ENCODE measurements around the gene CD177. TPM values are rescaled to one million over a fixed set of nuclear protein-coding genes. Genes with fewer than 3 reads are reported as not detected.
"Not testable (repeated sequence)": the region's sequence is repeated elsewhere in the genome, so short reads cannot be mapped to it uniquely, and the experiment has no call there.

The CD177 gene
- total RNA-seq, 1 donor, result 0.86 TPM

- DNase-seq (ENCODE audit: low read depth), result no peak
- H3K4me3 ChIP-seq (ENCODE audit: low read depth, low read length), result no peak overlapping the region
- TF ChIP-seq CTCF (IDR thresholded peaks at IDR 0.05; ENCODE audit: insufficient read depth, low read depth, low read length), result no peak
These were observed 18.4 kb downstream of the CD177 start for GRCh38 chr19:43371909-43372308.

DNA sequence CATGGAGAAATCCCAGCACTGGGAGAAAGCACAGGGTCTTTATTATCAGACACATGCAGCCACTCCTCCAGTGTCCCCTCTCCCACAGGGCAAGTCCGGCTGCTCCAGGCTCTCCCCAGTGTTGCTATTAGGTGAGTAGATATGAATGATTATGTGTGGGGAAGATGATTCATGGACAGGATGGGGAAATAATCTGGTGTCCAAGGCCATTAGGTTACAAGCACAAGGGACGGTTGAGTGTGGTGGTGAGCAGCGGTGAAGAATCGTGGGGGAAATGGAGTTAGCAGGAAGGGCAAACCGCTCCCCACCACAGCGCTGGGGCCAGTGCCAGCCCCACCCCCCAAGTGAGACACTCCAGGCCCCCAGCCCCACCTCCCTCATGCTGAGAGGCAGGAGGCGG, 19.0 kb downstream of the CD177 start:
- DNase-seq (ENCODE audit: low read depth), result no peak
- no peak for TF ChIP-seq CTCF (IDR thresholded peaks at IDR 0.05; ENCODE audit: insufficient read depth, low read depth, low read length)
- no peak overlapping the region for H3K4me3 ChIP-seq (ENCODE audit: low read depth, low read length)

DNA sequence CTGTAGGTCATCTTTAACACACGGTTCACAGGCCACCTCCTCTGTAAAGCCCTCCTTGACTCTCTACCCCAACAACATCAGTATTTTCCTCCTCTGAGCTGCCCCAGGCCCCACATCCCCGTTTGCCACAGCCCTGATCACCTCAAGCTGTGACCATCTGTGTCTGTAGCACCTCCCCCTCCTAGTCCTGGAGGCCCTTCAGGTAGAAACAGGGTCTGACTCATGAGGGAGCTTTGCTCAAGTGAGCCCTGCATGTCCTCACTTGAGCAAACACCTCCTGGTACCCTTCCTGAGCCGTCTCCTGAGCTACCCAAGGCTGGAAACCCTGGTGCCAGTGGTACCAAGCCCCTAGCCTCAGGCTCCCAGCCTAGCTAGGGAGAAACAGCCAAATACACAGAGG, 24.1 kb downstream of the CD177 start:
- H3K4me3 ChIP-seq (ENCODE audit: low read depth, low read length); DNase-seq (ENCODE audit: low read depth): not testable (repeated sequence)

DNA sequence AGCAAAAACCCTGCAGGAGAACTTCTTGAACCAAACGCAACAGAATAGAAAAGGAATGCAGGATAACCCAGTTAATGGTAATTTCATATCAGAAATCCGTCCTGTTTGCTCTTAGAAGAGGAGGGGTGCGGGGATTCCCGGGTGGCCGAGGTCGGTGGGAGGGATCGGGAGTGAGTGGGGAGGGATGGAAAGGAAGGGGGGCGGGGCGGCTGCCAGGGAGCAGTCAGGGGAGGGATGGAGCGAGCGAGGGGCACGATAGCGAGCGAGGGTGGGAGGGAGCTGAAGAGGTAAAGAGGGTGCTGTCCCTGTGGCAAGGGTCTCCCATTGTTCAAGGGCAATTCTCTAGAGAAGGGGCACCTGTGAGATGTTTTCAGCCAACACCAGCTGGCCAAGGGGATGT, 26.5 kb downstream of the CD177 start:
- DNase-seq (ENCODE audit: low read depth), result no peak
- H3K4me3 ChIP-seq (ENCODE audit: low read depth, low read length), result no peak overlapping the region
- TF ChIP-seq CTCF (IDR thresholded peaks at IDR 0.05; ENCODE audit: insufficient read depth, low read depth, low read length), result no peak

DNA sequence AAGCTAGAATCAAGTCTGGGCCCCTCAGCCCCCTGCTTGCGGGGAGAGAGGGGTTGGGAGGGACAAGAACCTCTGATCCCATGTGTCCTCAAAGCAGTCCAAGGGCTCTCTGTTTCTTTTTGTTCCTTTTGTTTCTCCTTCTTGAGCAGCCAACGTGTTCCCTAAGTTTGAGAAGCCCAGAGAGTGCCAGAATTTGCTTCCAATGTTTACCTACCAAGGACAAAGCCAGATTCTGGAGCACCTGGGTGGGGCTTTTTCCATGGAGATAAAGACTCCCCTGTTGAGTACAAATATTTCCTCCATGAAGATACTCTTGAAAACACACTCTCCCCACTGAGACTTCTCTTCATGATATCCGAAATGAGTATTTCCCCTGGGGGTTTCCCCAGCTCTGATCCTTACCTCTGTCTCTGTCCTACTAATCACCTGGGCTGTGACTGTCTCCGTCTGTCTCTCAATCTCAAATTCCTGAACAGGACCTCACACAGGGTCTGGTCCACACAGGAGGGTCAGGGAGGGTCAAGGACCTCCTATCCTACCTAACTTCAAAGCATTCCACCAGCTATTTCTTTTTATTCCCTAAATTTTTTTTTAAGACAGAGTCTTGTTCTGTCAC, 27.4 kb downstream of the CD177 start:
- no peak overlapping the region for H3K4me3 ChIP-seq (ENCODE audit: low read depth, low read length)
- DNase-seq (ENCODE audit: low read depth), result no peak
- no peak for TF ChIP-seq CTCF (IDR thresholded peaks at IDR 0.05; ENCODE audit: insufficient read depth, low read depth, low read length)

GRCh38 chr19:43382586-43383216, 29.2 kb downstream of the CD177 start:
- DNase-seq (ENCODE audit: low read depth); H3K4me3 ChIP-seq (ENCODE audit: low read depth, low read length): not testable (repeated sequence)

DNA sequence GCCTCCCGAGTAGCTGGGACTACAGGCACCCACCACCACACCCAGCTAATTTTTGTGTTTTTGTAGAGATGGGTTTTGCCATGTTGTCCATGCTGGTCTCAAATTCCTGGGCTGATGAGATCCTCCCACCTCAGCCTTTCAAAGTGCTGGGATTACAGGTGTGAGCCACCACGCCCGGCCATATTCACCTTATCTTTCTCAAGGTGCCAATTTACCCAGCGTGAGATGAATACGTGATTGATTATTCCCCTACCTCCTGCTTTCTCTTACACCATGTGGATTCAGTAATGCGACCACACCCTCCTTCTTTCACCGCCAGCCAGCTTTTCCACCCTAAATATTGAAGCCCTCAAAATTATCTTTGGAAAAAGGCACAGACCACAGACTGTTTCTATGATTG, 29.8 kb downstream of the CD177 start:
- H3K4me3 ChIP-seq (ENCODE audit: low read depth, low read length); DNase-seq (ENCODE audit: low read depth): not testable (repeated sequence)

GRCh38 chr19:43383759-43384158, 30.3 kb downstream of the CD177 start:
- not testable (repeated sequence) for DNase-seq (ENCODE audit: low read depth); H3K4me3 ChIP-seq (ENCODE audit: low read depth, low read length)

- not testable (repeated sequence) for DNase-seq (ENCODE audit: low read depth); H3K4me3 ChIP-seq (ENCODE audit: low read depth, low read length)
These were observed 37.5 kb downstream of the CD177 start for GRCh38 chr19:43390903-43391551.

- not testable (repeated sequence) for DNase-seq (ENCODE audit: low read depth); H3K4me3 ChIP-seq (ENCODE audit: low read depth, low read length)
These were observed 38.1 kb downstream of the CD177 start for GRCh38 chr19:43391552-43391935.

GRCh38 chr19:43393501-43393900, 40.0 kb downstream of the CD177 start:
- DNase-seq (ENCODE audit: low read depth); H3K4me3 ChIP-seq (ENCODE audit: low read depth, low read length): not testable (repeated sequence)

Data from fibroblast of villous mesenchyme (primary cell).